Uterus (tissue), 2 donors: ENCODE results near the gene S100A2.

Experiments used
- CTCF ChIP-seq, 4 experiments: fragments of 200-600 bp in 2 of 4; fragments of 450-650 bp in 2 of 4; sonication (generic) in 2 of 4; IDR thresholded peaks; one replicate each; pipeline ENCODE4 v1.5.1; 2016 to 2019; ENCODE audit warnings: antibody characterized with exemption in 4 of 4, mild to moderate bottlenecking in 2 of 4, moderate library complexity in 1 of 4
- POLR2A ChIP-seq, 2 donors: fragments of 450-650 bp; IDR thresholded peaks; one replicate each; pipeline ENCODE4 v1.6.1; 2016; ENCODE audit warnings: antibody characterized with exemption in 2 of 2, mild to moderate bottlenecking in 1 of 2, moderate library complexity in 1 of 2

- no peak for TF ChIP-seq CTCF (IDR thresholded peaks at IDR 0.05)
- TF ChIP-seq POLR2A (IDR thresholded peaks at IDR 0.05), result no peak
Measured at GRCh38 chr1:153556348-153556747, 9.3 kb downstream of the S100A2 start.
